ENCODE data around the gene OPALIN.

DNA sequence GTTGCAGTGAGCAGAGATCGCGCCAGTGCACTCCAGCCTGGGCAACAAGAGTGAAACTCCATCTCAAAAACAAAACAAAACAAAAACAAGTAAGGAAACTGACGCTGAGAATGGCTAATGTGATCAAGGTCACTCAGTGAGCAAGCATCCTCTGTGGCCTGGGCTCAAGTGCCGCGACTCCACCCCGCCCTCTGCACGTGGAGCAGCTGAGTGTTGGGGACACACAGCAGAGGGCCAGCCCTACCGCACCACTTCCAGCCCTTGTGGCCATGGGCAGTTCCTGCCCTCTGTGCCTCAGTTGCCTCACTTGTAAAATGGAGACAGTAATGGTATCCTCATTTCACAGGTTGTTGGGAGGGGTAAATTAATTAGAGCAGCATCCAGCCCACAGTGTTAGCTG lies 21.0 kb upstream of the OPALIN start:
- TF ChIP-seq POLR2A (IDR thresholded peaks at IDR 0.05) (no peak), POLR2AphosphoS5 (IDR thresholded peaks at IDR 0.05) (no peak)

All from breast epithelium (tissue), 3 donors.